Upper lobe of left lung (tissue), 6 donors: ENCODE results near the gene GRID1. TPM values are rescaled to one million over a fixed set of nuclear protein-coding genes. Genes with fewer than 3 reads are reported as not detected.

ENCODE experiments used
- ATAC-seq, 2 donors: fragments of 200-7000 bp; cut with Tn5 transposase; one replicate each; pipeline ENCODE4 v1.9.1; 2022; ENCODE audit warnings: mild to moderate bottlenecking in 2 of 2, moderate library complexity in 2 of 2; ENCODE audit not compliant: low FRiP score in 2 of 2
- DNase-seq, 2 donors: peaks; one replicate each; pipeline ENCODE4 v3.0.0-alpha.2; 2019 to 2020
- H3K27ac ChIP-seq, 4 donors: fragments of 200-600 bp; sonication (generic); one replicate each; pipeline ENCODE4 v1.5.1; 2016 to 2019
- H3K27me3 ChIP-seq, 4 donors: fragments of 200-600 bp; sonication (generic); one replicate each; pipeline ENCODE4 v1.5.1; 2017 to 2019
- H3K36me3 ChIP-seq, 4 donors: fragments of 200-600 bp; sonication (generic); one replicate each; pipeline ENCODE4 v1.5.1; 2016 to 2019
- H3K4me1 ChIP-seq, 4 donors: fragments of 200-600 bp; sonication (generic); one replicate each; pipeline ENCODE4 v1.5.1; 2018 to 2019
- H3K4me3 ChIP-seq, 4 donors: fragments of 200-600 bp; sonication (generic); one replicate each; pipeline ENCODE4 v1.5.1; 2017 to 2019; ENCODE audit warnings: mild to moderate bottlenecking in 2 of 4, moderate library complexity in 1 of 4
- H3K9me3 ChIP-seq, 4 donors: fragments of 200-600 bp; sonication (generic); one replicate each; pipeline ENCODE4 v1.5.1; 2018 to 2019
- EP300 ChIP-seq, 4 donors: sonication (generic); formaldehyde crosslinking; IDR thresholded peaks; one replicate each; pipeline ENCODE4 v1.5.1; 2017; ENCODE audit warnings: antibody characterized with exemption in 4 of 4, control low read depth in 2 of 4
- POLR2A ChIP-seq, 4 donors: fragments of 450-650 bp; IDR thresholded peaks; one replicate each; pipeline ENCODE4 v1.5.1; 2016 to 2017; ENCODE audit warnings: antibody characterized with exemption in 4 of 4, mild to moderate bottlenecking in 2 of 4
- POLR2AphosphoS5 ChIP-seq, 2 donors: sonication (generic); formaldehyde crosslinking; IDR thresholded peaks; one replicate each; pipeline ENCODE4 v1.5.1; 2017; ENCODE audit warnings: antibody characterized with exemption in 2 of 2
- WGBS, 2 donors: methylation state at CpG; one replicate each; pipeline ENCODE4 v1.1.5; 2017 to 2018; 5-methylcytosine and 5-hydroxymethylcytosine counted together
- total RNA-seq, 6 donors: library from RNA; depleted of rRNA in 4 of 6; stranded (reverse); fragments of >200 nt in 4 of 6; gene quantifications; one replicate each; pipeline versions ENCODE4 v1.1.0 to v1.2.1, GENCODE V29; 2016 to 2021
- TF ChIP-seq, protein P1 (sequence below), 6 experiments: fragments of 450-650 bp in 4 of 6; fragments of 200-600 bp in 2 of 6; sonication (generic) in 2 of 6; IDR thresholded peaks; one replicate each; pipeline ENCODE4 v1.5.1; 2016 to 2019; ENCODE audit warnings: antibody characterized with exemption in 6 of 6
- donor health status: DM: no; HTN: no; CAD: no; lungs with moderate emphysema.
- donor health status: DM: no; HTN: yes; CAD: no; lungs with severe emphysema.

The GRID1 gene
- total RNA-seq, 6 donors from 2014 or later, result 1.5 to 5.2 (median 3.2) TPM

DNA sequence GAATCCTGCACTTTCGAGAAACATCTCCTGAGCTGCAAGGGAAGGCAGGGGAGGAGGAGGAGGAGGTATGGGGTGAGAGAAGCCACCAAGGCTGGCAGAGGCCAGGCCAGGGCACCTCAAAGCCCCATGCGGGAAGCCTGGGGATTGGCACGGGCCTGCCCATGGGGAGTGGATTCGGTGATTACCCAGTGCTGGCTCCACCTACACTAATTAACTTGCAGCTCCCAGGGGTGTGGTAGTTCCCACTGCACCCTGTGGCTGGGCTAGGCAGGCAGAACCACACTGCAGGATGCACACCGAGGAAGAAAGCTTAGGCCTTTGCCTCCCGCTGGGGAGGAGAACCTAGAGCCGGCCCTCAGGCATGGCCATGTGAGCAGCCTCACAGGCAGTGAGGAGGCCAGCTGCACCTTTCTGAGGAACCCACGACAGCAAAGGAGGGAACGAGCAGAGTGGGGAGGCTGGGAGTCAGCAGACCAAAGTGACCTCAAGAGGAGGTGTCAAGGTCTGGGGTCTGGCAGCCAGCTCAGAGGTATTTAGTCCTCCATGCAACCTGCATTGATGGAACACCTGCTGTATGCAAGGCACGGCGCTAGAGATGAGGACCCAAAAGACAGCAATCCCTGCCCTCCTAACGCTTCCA is 27.2 kb downstream of the GRID1 start:
- DNase-seq (no peak), ATAC-seq (no peak)
- H3K9me3 ChIP-seq, result no peaks in the 10 kb centered on the region
- no peaks in the 10 kb centered on the region for H3K36me3 ChIP-seq
- H3K4me3 ChIP-seq, result no peak overlapping the region
- WGBS, 2 donors, result 83 to 84% methylated on average over 9 to 11 of the region's 12 CpGs
- H3K27ac ChIP-seq, result no peak overlapping the region
- H3K4me1 ChIP-seq, result peaks cover 0 to 11% (median 5%) of the 10 kb centered on the region in 4 donors
- TF ChIP-seq POLR2AphosphoS5 (IDR thresholded peaks at IDR 0.05) (no peak), POLR2A (IDR thresholded peaks at IDR 0.05) (no peak)
- TF ChIP-seq, protein P1, sequence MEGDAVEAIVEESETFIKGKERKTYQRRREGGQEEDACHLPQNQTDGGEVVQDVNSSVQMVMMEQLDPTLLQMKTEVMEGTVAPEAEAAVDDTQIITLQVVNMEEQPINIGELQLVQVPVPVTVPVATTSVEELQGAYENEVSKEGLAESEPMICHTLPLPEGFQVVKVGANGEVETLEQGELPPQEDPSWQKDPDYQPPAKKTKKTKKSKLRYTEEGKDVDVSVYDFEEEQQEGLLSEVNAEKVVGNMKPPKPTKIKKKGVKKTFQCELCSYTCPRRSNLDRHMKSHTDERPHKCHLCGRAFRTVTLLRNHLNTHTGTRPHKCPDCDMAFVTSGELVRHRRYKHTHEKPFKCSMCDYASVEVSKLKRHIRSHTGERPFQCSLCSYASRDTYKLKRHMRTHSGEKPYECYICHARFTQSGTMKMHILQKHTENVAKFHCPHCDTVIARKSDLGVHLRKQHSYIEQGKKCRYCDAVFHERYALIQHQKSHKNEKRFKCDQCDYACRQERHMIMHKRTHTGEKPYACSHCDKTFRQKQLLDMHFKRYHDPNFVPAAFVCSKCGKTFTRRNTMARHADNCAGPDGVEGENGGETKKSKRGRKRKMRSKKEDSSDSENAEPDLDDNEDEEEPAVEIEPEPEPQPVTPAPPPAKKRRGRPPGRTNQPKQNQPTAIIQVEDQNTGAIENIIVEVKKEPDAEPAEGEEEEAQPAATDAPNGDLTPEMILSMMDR (IDR thresholded peaks at IDR 0.05), result no peak
- no peaks in the 10 kb centered on the region for H3K27me3 ChIP-seq

GRCh38 chr10:86337121-86337601 is 29.4 kb downstream of the GRID1 start:
- TF ChIP-seq EP300 (IDR thresholded peaks at IDR 0.05), result no peak
- no peak for TF ChIP-seq POLR2A (IDR thresholded peaks at IDR 0.05)
- TF ChIP-seq POLR2AphosphoS5 (IDR thresholded peaks at IDR 0.05), result no peak
- TF ChIP-seq, protein P1 (IDR thresholded peaks at IDR 0.05), result no peak
- no peak for DNase-seq

DNA sequence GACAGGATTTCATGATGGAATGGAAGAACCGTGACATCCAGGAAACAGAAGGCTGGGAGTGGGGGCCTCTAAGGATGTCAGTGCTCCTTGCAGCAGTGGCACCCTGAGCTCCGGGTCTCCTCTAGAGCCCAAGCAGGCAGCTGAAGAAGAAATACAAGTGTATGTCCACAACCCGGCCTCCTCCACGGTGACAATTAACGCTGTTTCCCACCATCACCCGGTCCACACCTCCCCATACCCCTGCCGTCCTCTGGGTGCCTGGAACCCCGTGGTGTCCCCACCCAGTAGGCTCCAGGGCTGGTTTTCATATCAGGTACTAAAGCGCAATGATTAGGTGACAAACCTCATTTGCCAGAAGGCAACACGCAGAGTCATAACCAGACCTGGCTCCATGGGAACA is 30.3 kb downstream of the GRID1 start:
- Histone ChIP-seq H3K4me3 (no peak overlapping the region), H3K36me3 (no peaks in the 10 kb centered on the region), H3K27me3 (no peaks in the 10 kb centered on the region), H3K9me3 (no peaks in the 10 kb centered on the region), H3K27ac (no peak overlapping the region), H3K4me1 (no peaks in the 10 kb centered on the region)
- DNase-seq (no peak), ATAC-seq (no peak)
- TF ChIP-seq, protein P1 (IDR thresholded peaks at IDR 0.05), result no peak
- TF ChIP-seq EP300 (IDR thresholded peaks at IDR 0.05) (no peak), POLR2A (IDR thresholded peaks at IDR 0.05) (no peak), POLR2AphosphoS5 (IDR thresholded peaks at IDR 0.05) (no peak)
- WGBS, 2 donors, result 82 to 85% methylated on average over 10 of the region's 10 CpGs

More at GRCh38 chr10:86337121-86337601, 29.4 kb downstream of the GRID1 start:
- no peak overlapping the region for H3K4me3 ChIP-seq
- H3K36me3 ChIP-seq, result no peaks in the 10 kb centered on the region
- no peak overlapping the region for H3K27ac ChIP-seq
- peaks cover 0 to under 1% (median 0%) of the 10 kb centered on the region in 4 donors for H3K4me1 ChIP-seq
- WGBS, 2 donors, result 79 to 88% methylated on average over 5 to 13 of the region's 13 CpGs
- no peaks in the 10 kb centered on the region for H3K9me3 ChIP-seq
- ATAC-seq, result no peak
- H3K27me3 ChIP-seq, result no peaks in the 10 kb centered on the region

DNA sequence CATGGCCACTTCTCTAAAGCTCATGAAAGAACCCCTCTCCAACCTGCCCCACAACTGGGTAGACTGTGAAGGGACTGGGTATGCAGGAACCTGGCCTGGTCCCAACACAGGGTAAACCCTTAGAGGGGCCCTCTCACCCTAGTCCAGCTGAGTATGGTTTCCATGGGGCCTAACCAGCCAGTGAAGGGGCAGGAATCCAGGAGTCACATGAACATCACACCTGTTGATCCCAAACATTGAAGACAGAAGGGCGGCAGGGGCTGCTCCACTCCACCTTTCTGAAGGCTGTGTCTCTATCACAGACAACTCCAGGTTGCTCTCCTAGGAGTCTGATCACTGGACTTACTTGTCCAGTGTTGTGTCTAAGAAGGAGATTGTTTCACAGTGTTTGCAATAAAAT is 30.8 kb downstream of the GRID1 start:
- WGBS, 2 donors, result 100% methylated on average over 1 of the region's 1 CpG
- no peak for DNase-seq
- ATAC-seq, result no peak
- TF ChIP-seq POLR2A (IDR thresholded peaks at IDR 0.05), result no peak
- TF ChIP-seq, protein P1 (IDR thresholded peaks at IDR 0.05), result no peak
- TF ChIP-seq EP300 (IDR thresholded peaks at IDR 0.05), result no peak
- no peak for TF ChIP-seq POLR2AphosphoS5 (IDR thresholded peaks at IDR 0.05)
- Histone ChIP-seq H3K36me3 (no peaks in the 10 kb centered on the region), H3K4me3 (no peak overlapping the region), H3K4me1 (no peaks in the 10 kb centered on the region), H3K27me3 (no peaks in the 10 kb centered on the region), H3K9me3 (no peaks in the 10 kb centered on the region), H3K27ac (no peak overlapping the region)

DNA sequence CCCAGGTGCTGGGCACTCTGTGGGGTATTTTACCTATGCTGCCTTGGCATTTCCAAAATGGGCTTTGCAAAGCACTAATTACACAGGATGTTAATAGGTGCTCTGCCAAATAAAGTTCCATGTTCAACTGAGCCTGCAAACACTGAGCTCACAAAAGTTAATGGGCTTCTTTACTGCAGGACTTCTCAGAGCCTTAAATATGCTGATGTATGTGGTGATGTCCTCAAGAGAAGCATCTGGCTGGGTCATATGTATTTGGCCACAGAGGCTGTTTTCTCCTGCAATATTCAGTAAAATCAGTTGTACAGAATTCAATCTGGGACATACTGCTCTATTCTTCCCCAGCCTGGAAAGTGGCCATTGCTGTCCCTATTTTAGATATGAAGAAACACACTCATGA is 31.3 kb downstream of the GRID1 start:
- Histone ChIP-seq H3K4me3 (no peak overlapping the region), H3K36me3 (no peaks in the 10 kb centered on the region), H3K4me1 (no peaks in the 10 kb centered on the region), H3K27ac (no peak overlapping the region), H3K27me3 (no peaks in the 10 kb centered on the region), H3K9me3 (no peaks in the 10 kb centered on the region)
- DNase-seq, result no peak
- ATAC-seq, result no peak
- TF ChIP-seq POLR2AphosphoS5 (IDR thresholded peaks at IDR 0.05), result no peak
- no peak for TF ChIP-seq POLR2A (IDR thresholded peaks at IDR 0.05)
- TF ChIP-seq, protein P1 (IDR thresholded peaks at IDR 0.05), result no peak
- TF ChIP-seq EP300 (IDR thresholded peaks at IDR 0.05), result no peak
